Measurements from ENCODE around the gene RTBDN.

The RTBDN gene

GRCh38 chr19:12792051-12792852, 42.1 kb downstream of the RTBDN start:
- DNase-seq (ENCODE audit: low spot score), result no peak

- DNase-seq (ENCODE audit: low spot score), result peak; percentile 91
Measured at GRCh38 chr19:12791345-12792050, 42.9 kb downstream of the RTBDN start, which contains the start of gene JUNB. JUNB (plus strand) TSS chr19:12791486; CDS start chr19:12791772, 286 bp downstream.

GRCh38 chr19:12790628-12791344, 43.6 kb downstream of the RTBDN start:
- DNase-seq (ENCODE audit: low spot score), result no peak

- peak; percentile 89 for DNase-seq (ENCODE audit: low spot score)
Measured at GRCh38 chr19:12789904-12790619, 44.3 kb downstream of the RTBDN start.

- peak; percentile 46 for DNase-seq (ENCODE audit: low spot score)
Measured at GRCh38 chr19:12789098-12789903, 45.1 kb downstream of the RTBDN start.

- DNase-seq (ENCODE audit: low spot score), result peak; percentile 64
Measured at GRCh38 chr19:12788682-12789097, 45.7 kb downstream of the RTBDN start.

GRCh38 chr19:12788042-12788681, 46.2 kb downstream of the RTBDN start:
- DNase-seq (ENCODE audit: low spot score), result no peak

- no peak for DNase-seq (ENCODE audit: low spot score)
Measured at GRCh38 chr19:12787458-12787857, 46.9 kb downstream of the RTBDN start.

- no peak for DNase-seq (ENCODE audit: low spot score)
Measured at GRCh38 chr19:12786952-12787351, 47.4 kb downstream of the RTBDN start.

- no peak for DNase-seq (ENCODE audit: low spot score)
Measured at GRCh38 chr19:12786141-12786870, 48.1 kb downstream of the RTBDN start.

- no peak for DNase-seq (ENCODE audit: low spot score)
Measured at GRCh38 chr19:12785431-12786031, 48.8 kb downstream of the RTBDN start.

GRCh38 chr19:12784871-12785430, 49.4 kb downstream of the RTBDN start:
- no peak for DNase-seq (ENCODE audit: low spot score)

GRCh38 chr19:12784394-12784870, 49.9 kb downstream of the RTBDN start:
- no peak for DNase-seq (ENCODE audit: low spot score)

- no peak for DNase-seq (ENCODE audit: low spot score)
Measured at GRCh38 chr19:12783849-12784393, 50.5 kb downstream of the RTBDN start.

GRCh38 chr19:12783291-12783848, 51.0 kb downstream of the RTBDN start:
- DNase-seq (ENCODE audit: low spot score), result no peak

GRCh38 chr19:12782424-12783290, 51.7 kb downstream of the RTBDN start:
- DNase-seq (ENCODE audit: low spot score), result peak; percentile 64

GRCh38 chr19:12782174-12782423, 52.3 kb downstream of the RTBDN start:
- no peak for DNase-seq (ENCODE audit: low spot score)

Data from HuH-7 (cell line).